ENCODE results near the gene EPOP.
"Not testable (repeated sequence)": the region's sequence is repeated elsewhere in the genome, so short reads cannot be mapped to it uniquely, and the experiment has no call there.

Gene EPOP

GRCh38 chr17:38636054-38636453 lies 38.7 kb downstream of the EPOP start:
- no peak for DNase-seq

- DNase-seq = no peak
These were observed 42.4 kb downstream of the EPOP start for GRCh38 chr17:38632334-38632733.

GRCh38 chr17:38628441-38628840 lies 46.3 kb downstream of the EPOP start:
- no peak for DNase-seq

GRCh38 chr17:38627957-38628356 lies 46.8 kb downstream of the EPOP start:
- DNase-seq = no peak

- DNase-seq = not testable (repeated sequence)
These were observed 48.0 kb downstream of the EPOP start for GRCh38 chr17:38626606-38627226.

GRCh38 chr17:38625482-38625881 lies 49.3 kb downstream of the EPOP start:
- no peak for DNase-seq

GRCh38 chr17:38624782-38625355 lies 49.9 kb downstream of the EPOP start:
- not testable (repeated sequence) for DNase-seq
